Progenitor cell of endocrine pancreas (in vitro differentiated cells): ENCODE measurements around the gene PCDHGA1. TPM values are rescaled to one million over a fixed set of nuclear protein-coding genes. Genes with fewer than 3 reads are reported as not detected.

Experiments
- DNase-seq: peaks from one replicate; pipeline ENCODE4 v3.0.0; 2021; ENCODE audit warnings: low spot score; ENCODE audit not compliant: unreplicated experiment
- H3K27ac Mint-ChIP-seq: 2 replicates; pipeline ENCODE4 v1.8.0; 2021; ENCODE audit warnings: mild to moderate bottlenecking, moderate library complexity, mixed read lengths
- H3K27me3 Mint-ChIP-seq: 2 replicates; pipeline ENCODE4 v1.8.0; 2021; ENCODE audit warnings: mixed read lengths
- H3K36me3 Mint-ChIP-seq: 2 replicates; pipeline ENCODE4 v1.8.0; 2022; ENCODE audit warnings: mixed read lengths; ENCODE audit not compliant: insufficient read depth
- H3K4me1 Mint-ChIP-seq: 2 replicates; pipeline ENCODE4 v1.8.0; 2021; ENCODE audit warnings: low read depth, mixed read lengths
- H3K4me3 Mint-ChIP-seq: 2 replicates; pipeline ENCODE4 v1.8.0; 2021; ENCODE audit warnings: low read depth, mild to moderate bottlenecking, moderate library complexity, mixed read lengths
- H3K9me3 Mint-ChIP-seq: 2 replicates; pipeline ENCODE4 v1.8.0; 2021; ENCODE audit warnings: low read depth, mixed read lengths
- total RNA-seq: library from RNA; stranded (reverse); gene quantifications from 2 replicates; pipeline ENCODE4 v1.2.1, GENCODE V29; 2021
- TF ChIP-seq, protein P1 (sequence below): fragments of 200-600 bp; sonication (generic); IDR thresholded peaks from one replicate; pipeline ENCODE4 v1.5.0; 2021; ENCODE audit warnings: antibody characterized with exemption, mild to moderate bottlenecking; ENCODE audit not compliant: unreplicated experiment

Gene PCDHGA1
- total RNA-seq, 1 donor from 2014 or later: 1.3 TPM

DNA sequence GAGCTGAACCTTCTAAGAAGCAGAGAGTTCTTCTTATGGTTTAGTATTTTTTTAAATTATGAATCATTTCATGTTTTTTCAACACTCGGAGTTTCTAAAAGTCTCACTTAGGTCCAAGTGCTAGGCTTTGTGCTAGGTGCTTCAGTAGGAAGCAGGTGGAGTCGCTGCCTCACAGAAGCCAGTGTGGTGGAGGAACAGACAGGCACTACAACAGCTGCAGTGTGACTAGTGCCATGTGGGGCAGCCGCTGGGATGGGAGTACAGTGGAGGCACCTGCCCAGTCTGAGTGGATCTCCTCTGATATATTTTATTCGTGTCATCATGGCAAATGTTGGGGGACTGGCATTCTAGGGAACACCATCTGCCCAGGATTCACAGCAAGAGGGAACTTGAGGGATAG lies 173.9 kb downstream of the PCDHGA1 start:
- Mint-ChIP-seq H3K4me1 (peaks cover 4% of the 10 kb centered on the region), H3K36me3 (peaks cover 3% of the 10 kb centered on the region), H3K4me3 (no peak overlapping the region), H3K9me3 (no peaks in the 10 kb centered on the region), H3K27me3 (no peaks in the 10 kb centered on the region), H3K27ac (no peak overlapping the region)
- TF ChIP-seq, protein P1, sequence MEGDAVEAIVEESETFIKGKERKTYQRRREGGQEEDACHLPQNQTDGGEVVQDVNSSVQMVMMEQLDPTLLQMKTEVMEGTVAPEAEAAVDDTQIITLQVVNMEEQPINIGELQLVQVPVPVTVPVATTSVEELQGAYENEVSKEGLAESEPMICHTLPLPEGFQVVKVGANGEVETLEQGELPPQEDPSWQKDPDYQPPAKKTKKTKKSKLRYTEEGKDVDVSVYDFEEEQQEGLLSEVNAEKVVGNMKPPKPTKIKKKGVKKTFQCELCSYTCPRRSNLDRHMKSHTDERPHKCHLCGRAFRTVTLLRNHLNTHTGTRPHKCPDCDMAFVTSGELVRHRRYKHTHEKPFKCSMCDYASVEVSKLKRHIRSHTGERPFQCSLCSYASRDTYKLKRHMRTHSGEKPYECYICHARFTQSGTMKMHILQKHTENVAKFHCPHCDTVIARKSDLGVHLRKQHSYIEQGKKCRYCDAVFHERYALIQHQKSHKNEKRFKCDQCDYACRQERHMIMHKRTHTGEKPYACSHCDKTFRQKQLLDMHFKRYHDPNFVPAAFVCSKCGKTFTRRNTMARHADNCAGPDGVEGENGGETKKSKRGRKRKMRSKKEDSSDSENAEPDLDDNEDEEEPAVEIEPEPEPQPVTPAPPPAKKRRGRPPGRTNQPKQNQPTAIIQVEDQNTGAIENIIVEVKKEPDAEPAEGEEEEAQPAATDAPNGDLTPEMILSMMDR: no peak
- DNase-seq: no peak

DNA sequence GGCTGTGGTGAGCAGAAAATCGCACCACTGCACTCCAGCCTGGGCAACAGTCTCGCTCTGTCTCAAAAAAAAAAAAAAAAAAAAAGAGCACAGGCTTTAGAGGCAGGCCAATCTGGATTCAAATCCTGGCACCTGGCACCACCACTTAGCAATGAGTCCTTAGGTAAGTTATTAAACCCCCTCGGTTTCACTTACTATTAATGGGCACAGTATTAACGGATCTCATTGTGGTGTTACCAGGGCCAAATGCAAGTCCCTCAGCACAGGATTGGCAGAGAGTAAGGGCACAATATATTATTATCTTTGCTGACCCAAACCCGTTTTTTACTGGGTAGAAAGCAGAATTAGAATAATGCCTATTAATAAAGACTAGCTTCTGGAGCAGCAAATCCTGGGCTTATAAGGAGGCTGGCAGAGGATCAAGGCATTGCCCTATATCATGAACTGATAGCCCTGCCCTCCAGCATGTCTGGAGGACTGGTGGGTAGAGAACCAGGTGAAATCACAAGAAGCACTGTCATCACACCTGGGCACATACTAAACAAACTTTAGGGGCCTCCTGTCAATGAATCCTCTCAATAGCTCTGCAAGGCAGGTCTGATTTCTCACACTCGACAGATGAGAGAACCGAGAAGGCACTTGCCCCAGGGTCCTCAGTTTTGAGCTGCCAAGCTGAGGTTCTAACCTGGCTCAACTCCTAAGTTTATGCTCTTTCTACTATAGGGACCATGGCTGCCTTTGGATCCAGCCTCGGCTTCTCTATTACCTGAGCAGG lies 176.3 kb downstream of the PCDHGA1 start:
- Mint-ChIP-seq H3K27me3 (no peaks in the 10 kb centered on the region), H3K36me3 (peaks cover 6% of the 10 kb centered on the region), H3K4me1 (peaks cover 4% of the 10 kb centered on the region), H3K9me3 (no peaks in the 10 kb centered on the region), H3K4me3 (no peak overlapping the region), H3K27ac (no peak overlapping the region)
- TF ChIP-seq, protein P1: no peak
- no peak for DNase-seq

DNA sequence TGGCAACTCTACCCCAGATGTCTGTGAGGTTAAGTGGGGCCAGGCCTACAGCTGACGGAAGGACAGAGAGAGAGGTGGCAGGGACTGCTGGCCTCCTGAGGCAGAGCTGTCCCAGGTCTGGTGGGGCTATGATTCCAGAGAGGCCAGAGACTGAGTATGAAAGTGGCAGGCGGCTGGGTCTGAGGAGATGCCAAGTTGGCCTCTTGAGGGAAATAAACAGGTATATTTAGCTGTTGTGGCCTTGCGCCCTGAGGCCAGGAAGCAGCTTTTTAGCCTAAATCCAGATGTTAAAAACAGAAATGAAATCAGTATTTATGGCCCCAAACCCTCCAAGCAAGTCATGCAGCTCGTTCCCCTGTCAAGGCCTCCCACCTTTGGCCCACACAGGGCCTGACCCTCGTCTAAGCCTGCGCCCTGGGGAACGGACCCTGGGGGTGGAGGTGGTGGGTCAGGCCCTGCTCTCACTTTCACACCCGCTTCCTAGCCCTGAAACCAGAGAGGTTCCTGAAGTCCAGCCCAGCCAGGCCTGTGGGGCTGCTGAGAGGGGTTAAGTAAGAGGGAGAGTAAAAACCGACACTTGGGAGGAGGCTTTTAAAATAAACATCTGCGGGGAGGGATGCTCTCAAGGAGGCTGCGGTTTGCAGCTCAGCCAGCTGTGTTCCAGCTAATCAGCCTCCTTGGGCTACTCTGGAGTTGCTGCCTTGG lies 177.2 kb downstream of the PCDHGA1 start:
- TF ChIP-seq, protein P1: no peak
- peaks cover 8% of the 10 kb centered on the region for H3K36me3 Mint-ChIP-seq
- DNase-seq: no peak
- H3K9me3 Mint-ChIP-seq: no peaks in the 10 kb centered on the region
- peaks cover 4% of the 10 kb centered on the region for H3K4me1 Mint-ChIP-seq
- H3K27me3 Mint-ChIP-seq: no peaks in the 10 kb centered on the region
- H3K4me3 Mint-ChIP-seq: no peak overlapping the region
- H3K27ac Mint-ChIP-seq: peak overlapping the region; percentile 60

DNA sequence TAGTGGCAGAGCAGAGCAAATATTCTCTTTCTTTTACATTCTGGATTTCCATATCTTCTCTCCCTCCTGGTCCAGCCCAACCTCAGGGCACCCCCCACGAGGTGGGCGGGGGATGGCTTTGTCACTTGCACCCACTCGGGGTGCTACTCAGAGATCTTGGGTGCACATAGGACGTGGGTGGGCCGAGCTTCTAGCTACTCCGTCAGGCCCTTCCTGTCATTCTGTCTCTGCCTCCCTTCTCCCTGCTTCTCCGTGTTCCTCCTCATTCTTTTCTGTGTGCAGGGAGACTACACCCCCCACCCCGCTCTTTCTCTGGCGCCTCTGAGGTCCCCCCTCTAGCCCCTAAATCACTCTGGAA lies 178.1 kb downstream of the PCDHGA1 start:
- Mint-ChIP-seq H3K27ac (no peak overlapping the region), H3K9me3 (no peaks in the 10 kb centered on the region), H3K4me1 (peaks cover 8% of the 10 kb centered on the region), H3K36me3 (peaks cover 8% of the 10 kb centered on the region), H3K27me3 (no peaks in the 10 kb centered on the region), H3K4me3 (no peak overlapping the region)
- no peak for DNase-seq
- TF ChIP-seq, protein P1: no peak

DNA sequence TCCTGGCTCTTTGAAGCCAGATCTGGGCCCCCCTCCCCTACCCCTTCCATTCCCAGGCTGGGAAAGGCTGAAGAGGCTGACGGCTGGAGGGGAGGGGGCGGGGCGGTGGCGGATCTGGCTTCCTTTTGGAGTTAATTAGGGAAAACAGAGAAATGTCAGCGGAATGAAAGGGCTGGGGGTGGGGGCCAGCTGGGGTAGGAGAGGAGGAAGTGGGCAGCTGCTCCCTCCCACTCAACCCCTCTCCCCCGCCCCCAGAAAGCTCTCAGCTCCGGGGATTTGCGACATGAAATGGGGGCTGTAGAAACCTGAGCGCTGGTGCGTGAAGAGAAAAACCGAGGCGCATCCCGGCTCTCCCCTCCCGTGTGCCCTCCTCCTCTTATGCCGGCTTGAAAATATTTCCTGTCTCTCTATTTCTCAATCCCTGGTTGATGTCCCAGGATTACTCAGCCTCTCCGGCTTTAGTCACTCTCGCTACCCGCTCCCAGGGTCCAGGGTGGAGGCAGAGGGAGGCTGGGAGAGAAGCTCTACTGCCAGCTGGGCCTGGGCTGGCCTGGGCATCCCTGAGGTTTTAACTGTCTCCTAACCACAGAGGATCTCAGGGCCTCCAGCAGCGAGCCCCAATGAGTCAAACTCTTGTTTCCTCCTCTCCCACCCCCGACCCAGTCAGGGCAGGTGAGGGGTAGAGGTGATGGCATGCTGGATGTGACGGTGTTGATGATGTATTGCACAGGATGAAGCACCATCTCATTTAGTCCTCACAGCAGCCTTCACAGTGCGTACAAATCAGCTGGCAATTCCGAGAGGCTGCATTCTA lies 178.7 kb downstream of the PCDHGA1 start:
- Mint-ChIP-seq H3K27ac (no peak overlapping the region), H3K4me1 (peaks cover 12% of the 10 kb centered on the region), H3K9me3 (no peaks in the 10 kb centered on the region), H3K27me3 (no peaks in the 10 kb centered on the region), H3K4me3 (peak overlapping the region; percentile 41), H3K36me3 (peaks cover 8% of the 10 kb centered on the region)
- DNase-seq: no peak
- TF ChIP-seq, protein P1: no peak
